ENCODE measurements around the gene AP5B1. TPM values are rescaled to one million over a fixed set of nuclear protein-coding genes. Genes with fewer than 3 reads are reported as not detected.

Gene AP5B1
- polyA plus RNA-seq, 4 donors = 6.9 to 17.3 (median 9.1) TPM

DNA sequence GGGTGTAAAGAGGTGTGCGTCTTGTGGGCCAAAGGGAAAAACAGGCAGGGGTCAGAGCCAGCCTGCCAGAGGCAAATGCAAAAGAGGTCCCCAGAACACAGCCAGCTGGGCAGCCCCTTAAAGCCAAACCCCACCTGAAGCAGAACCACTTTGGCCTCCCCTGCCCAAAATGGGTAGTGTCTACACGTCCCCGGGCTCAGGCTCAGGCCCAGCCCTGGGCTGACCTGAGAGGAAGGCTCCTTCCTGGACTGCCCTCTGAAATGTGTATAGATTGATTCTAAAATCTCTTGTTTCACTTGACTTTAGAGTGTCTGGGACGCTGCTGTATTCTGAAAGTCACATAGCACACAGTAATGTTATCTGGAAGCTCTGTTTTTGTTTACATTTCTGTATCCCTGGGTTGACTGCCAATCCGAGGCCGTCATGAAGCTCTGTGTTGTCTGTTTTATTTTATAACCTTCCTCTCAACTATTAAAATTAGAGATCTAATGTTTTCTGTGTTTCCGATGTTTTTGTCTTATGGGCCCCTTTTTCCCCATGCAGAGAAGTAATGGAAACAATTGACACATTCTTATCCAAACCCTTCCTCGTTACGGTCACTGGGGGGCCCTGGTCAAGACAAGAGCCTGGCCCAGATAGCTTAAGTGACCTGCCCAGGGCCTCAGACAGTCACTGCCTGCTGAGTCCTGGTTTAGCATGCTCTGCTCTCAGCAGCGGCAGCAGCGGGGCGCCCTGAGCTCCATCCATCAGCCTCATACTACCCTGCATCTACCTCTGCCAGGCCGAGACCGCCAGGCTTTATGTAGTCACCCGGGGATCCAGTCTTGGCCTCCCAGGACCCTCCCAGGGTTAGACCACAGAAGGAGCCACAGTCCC lies 16.2 kb upstream of the AP5B1 start:
- 63 to 74% (median 73%) methylated on average over 15 of the region's 15 CpGs for WGBS, 3 donors
- Histone ChIP-seq H3K4me1 (ENCODE audit: control insufficient read depth in 3 of 3, insufficient read depth in 2 of 3, low read depth in 1 of 3, low read length in 2 of 3) (peaks cover 0 to 30% (median under 1%) of the 10 kb centered on the region in 3 donors), H3K9me3 (ENCODE audit: control insufficient read depth in 2 of 2, insufficient read depth in 1 of 2, low read depth in 1 of 2, low read length in 1 of 2) (no peaks in the 10 kb centered on the region), H3K27ac (ENCODE audit: low read depth in 1 of 3, low read length in 2 of 3) (no peak overlapping the region), H3K4me3 (ENCODE audit: low read depth in 1 of 3, low read length in 3 of 3) (no peak overlapping the region), H3K36me3 (ENCODE audit: control insufficient read depth in 3 of 3, insufficient read depth in 2 of 3, low read depth in 1 of 3, low read length in 3 of 3) (peaks cover 0 to 56% (median 7%) of the 10 kb centered on the region in 3 donors), H3K27me3 (ENCODE audit: control insufficient read depth in 3 of 3, insufficient read depth in 3 of 3, low read length in 3 of 3) (no peaks in the 10 kb centered on the region)
- DNase-seq (no peak), FAIRE-seq (no peak)

GRCh38 chr11:65794570-65795510 lies 14.1 kb upstream of the AP5B1 start:
- no peak for FAIRE-seq
- Histone ChIP-seq H3K9me3 (ENCODE audit: control insufficient read depth in 2 of 2, insufficient read depth in 1 of 2, low read depth in 1 of 2, low read length in 1 of 2) (no peaks in the 10 kb centered on the region), H3K4me1 (ENCODE audit: control insufficient read depth in 3 of 3, insufficient read depth in 2 of 3, low read depth in 1 of 3, low read length in 2 of 3) (peaks cover 0 to 50% (median 9%) of the 10 kb centered on the region in 3 donors), H3K27me3 (ENCODE audit: control insufficient read depth in 3 of 3, insufficient read depth in 3 of 3, low read length in 3 of 3) (no peaks in the 10 kb centered on the region), H3K4me3 (ENCODE audit: low read depth in 1 of 3, low read length in 3 of 3) (no peak overlapping the region), H3K27ac (ENCODE audit: low read depth in 1 of 3, low read length in 2 of 3) (no peak overlapping the region), H3K36me3 (ENCODE audit: control insufficient read depth in 3 of 3, insufficient read depth in 2 of 3, low read depth in 1 of 3, low read length in 3 of 3) (peaks cover 0 to 76% (median 7%) of the 10 kb centered on the region in 3 donors)
- 61 to 80% (median 66%) methylated on average over 41 to 42 of the region's 42 CpGs for WGBS, 3 donors
- DNase-seq = peak in 1 of 2 donors; percentile 54

DNA sequence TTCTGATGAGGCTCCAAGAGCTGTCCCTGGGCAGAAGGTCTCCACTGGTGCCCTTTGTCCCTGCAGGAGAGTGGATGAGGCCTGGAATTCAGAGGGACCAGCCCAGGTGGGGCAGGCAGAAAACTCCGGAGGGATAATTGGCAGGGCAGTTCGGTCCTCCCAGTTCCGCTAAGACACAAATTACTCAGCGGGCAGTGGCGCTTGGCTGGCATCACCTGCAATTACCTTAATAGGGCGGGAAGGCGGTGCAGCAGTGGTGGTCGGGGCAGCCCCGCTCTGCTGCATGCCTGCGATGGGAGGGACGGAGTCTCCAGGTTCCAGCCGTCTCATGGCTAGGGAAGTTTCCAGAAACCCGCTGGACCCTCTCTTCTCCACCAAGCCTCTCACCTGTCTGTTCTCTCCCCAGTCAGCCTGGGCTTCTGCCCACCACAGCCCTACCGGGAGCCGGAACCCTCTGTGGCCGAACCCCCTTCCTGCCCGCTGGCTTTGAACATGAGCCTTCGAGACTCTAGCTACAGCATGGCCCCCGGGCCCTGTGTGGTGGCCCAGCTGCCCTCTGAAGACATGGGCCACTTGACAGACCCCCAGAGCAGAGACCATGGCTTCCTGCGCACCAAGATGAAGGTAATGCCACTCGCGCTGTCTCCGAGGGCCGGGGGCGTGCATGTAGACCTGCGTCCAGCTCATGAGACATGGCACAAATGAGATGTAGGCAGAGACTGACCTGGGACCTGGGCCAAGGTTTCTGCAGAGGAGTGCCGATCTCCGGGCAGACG lies 13.0 kb upstream of the AP5B1 start:
- H3K27me3 ChIP-seq (ENCODE audit: control insufficient read depth in 3 of 3, insufficient read depth in 3 of 3, low read length in 3 of 3) = peaks cover 0 to 3% (median 0%) of the 10 kb centered on the region in 3 donors
- peaks cover 0 to 60% (median 9%) of the 10 kb centered on the region in 3 donors for H3K4me1 ChIP-seq (ENCODE audit: control insufficient read depth in 3 of 3, insufficient read depth in 2 of 3, low read depth in 1 of 3, low read length in 2 of 3)
- H3K4me3 ChIP-seq (ENCODE audit: low read depth in 1 of 3, low read length in 3 of 3) = peak overlapping the region in 1 of 3 donors; percentile 12
- FAIRE-seq (no peak), DNase-seq (peak in 1 of 2 donors; percentile 61)
- peak overlapping the region in 2 of 3 donors; percentile 17 to 76 for H3K27ac ChIP-seq (ENCODE audit: low read depth in 1 of 3, low read length in 2 of 3)
- 41 to 78% (median 50%) methylated on average over 28 to 29 of the region's 29 CpGs for WGBS, 3 donors
- no peaks in the 10 kb centered on the region for H3K9me3 ChIP-seq (ENCODE audit: control insufficient read depth in 2 of 2, insufficient read depth in 1 of 2, low read depth in 1 of 2, low read length in 1 of 2)
- peaks cover 0 to 85% (median 7%) of the 10 kb centered on the region in 3 donors for H3K36me3 ChIP-seq (ENCODE audit: control insufficient read depth in 3 of 3, insufficient read depth in 2 of 3, low read depth in 1 of 3, low read length in 3 of 3)

DNA sequence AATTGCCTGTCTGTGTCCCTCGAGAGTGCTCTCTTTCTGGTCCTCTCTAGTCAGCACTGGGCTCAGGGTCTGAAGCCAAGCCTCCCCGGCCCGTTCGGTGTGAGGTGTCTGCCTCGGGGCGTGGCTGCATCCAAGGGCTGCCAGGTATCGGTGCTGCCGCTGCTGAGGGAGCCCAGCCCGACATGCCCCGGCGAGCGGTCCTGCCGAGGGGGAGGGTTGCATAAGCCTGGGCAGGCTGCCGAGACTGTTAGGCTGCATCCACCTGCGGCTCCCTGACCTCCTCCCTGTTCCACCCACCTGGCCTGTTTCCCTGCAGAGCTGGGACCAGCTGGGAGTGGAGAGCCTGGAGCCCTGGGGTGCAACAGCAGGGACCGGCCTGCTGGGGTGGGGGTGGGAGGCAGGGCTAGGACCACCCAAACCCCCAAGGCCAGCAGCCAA lies 12.4 kb upstream of the AP5B1 start:
- peak overlapping the region in 2 of 3 donors; percentile 17 to 76 for H3K27ac ChIP-seq (ENCODE audit: low read depth in 1 of 3, low read length in 2 of 3)

DNA sequence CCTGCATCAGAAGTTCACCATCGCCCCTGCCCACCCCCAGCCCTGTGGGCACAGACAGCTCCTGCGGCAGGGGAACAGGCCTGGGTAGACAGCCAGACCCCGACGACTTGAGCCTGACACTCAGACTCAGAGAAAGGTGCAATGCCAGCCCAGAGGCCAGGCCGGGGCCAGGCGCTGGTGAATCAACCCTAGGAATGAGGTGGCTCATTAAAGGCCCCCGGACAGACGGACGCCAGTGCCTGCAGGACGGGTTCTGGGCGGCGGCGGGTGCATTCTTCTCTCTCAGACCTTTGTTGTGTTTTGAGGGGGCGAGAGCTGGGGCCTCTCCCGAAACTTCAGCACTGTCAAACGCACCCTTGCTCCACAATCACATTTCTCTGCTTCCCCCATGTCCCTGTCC lies 11.7 kb upstream of the AP5B1 start:
- Histone ChIP-seq H3K4me1 (ENCODE audit: control insufficient read depth in 3 of 3, insufficient read depth in 2 of 3, low read depth in 1 of 3, low read length in 2 of 3) (peaks cover 0 to 60% (median 9%) of the 10 kb centered on the region in 3 donors), H3K9me3 (ENCODE audit: control insufficient read depth in 2 of 2, insufficient read depth in 1 of 2, low read depth in 1 of 2, low read length in 1 of 2) (no peaks in the 10 kb centered on the region), H3K27ac (ENCODE audit: low read depth in 1 of 3, low read length in 2 of 3) (peak overlapping the region in 2 of 3 donors; percentile 14 to 76), H3K36me3 (ENCODE audit: control insufficient read depth in 3 of 3, insufficient read depth in 2 of 3, low read depth in 1 of 3, low read length in 3 of 3) (peaks cover 0 to 84% (median 7%) of the 10 kb centered on the region in 3 donors), H3K27me3 (ENCODE audit: control insufficient read depth in 3 of 3, insufficient read depth in 3 of 3, low read length in 3 of 3) (peaks cover 0 to 11% (median 9%) of the 10 kb centered on the region in 3 donors), H3K4me3 (ENCODE audit: low read depth in 1 of 3, low read length in 3 of 3) (no peak overlapping the region)
- FAIRE-seq (no peak), DNase-seq (no peak)
- WGBS, 3 donors = 25 to 71% (median 56%) methylated on average over 16 of the region's 16 CpGs

More for the DNA sequence above, 12.4 kb upstream of the AP5B1 start:
- WGBS, 3 donors = 3 to 59% (median 23%) methylated on average over 16 of the region's 16 CpGs
- FAIRE-seq (no peak), DNase-seq (peak in 1 of 2 donors; percentile 88)
- Histone ChIP-seq H3K9me3 (ENCODE audit: control insufficient read depth in 2 of 2, insufficient read depth in 1 of 2, low read depth in 1 of 2, low read length in 1 of 2) (no peaks in the 10 kb centered on the region), H3K36me3 (ENCODE audit: control insufficient read depth in 3 of 3, insufficient read depth in 2 of 3, low read depth in 1 of 3, low read length in 3 of 3) (peaks cover 0 to 88% (median 7%) of the 10 kb centered on the region in 3 donors), H3K4me1 (ENCODE audit: control insufficient read depth in 3 of 3, insufficient read depth in 2 of 3, low read depth in 1 of 3, low read length in 2 of 3) (peaks cover 0 to 60% (median 9%) of the 10 kb centered on the region in 3 donors), H3K27me3 (ENCODE audit: control insufficient read depth in 3 of 3, insufficient read depth in 3 of 3, low read length in 3 of 3) (peaks cover 0 to 7% (median 5%) of the 10 kb centered on the region in 3 donors), H3K4me3 (ENCODE audit: low read depth in 1 of 3, low read length in 3 of 3) (peak overlapping the region in 1 of 3 donors; percentile 12)

DNA sequence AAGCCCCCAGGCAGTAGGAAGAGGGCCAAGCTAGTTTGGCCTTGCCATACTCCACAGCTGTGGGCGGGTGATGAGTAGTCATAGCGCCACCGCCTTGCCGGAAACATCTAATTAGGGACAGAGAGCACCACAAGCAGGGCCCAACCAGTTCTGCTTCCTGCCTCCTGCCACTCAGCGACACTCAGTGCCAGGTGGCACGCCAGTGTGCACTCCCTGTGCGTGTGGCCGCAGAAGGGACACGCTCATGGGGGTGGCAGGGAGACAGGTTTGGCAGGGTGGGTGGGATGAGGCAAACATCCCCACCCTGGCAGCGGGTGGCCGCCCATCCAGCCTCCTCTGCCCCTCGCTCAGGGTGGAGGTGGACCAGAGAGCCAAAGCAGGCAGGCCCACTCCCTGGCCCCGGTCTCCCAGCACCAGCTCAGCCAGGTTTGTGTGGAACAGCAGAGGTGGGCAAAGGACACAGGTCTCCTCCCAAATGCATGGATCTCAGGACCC lies 11.0 kb upstream of the AP5B1 start:
- peaks cover 0 to 78% (median 7%) of the 10 kb centered on the region in 3 donors for H3K36me3 ChIP-seq (ENCODE audit: control insufficient read depth in 3 of 3, insufficient read depth in 2 of 3, low read depth in 1 of 3, low read length in 3 of 3)
- H3K4me3 ChIP-seq (ENCODE audit: low read depth in 1 of 3, low read length in 3 of 3) = peak overlapping the region in 1 of 3 donors; percentile 13
- H3K27me3 ChIP-seq (ENCODE audit: control insufficient read depth in 3 of 3, insufficient read depth in 3 of 3, low read length in 3 of 3) = peaks cover 0 to 14% (median 9%) of the 10 kb centered on the region in 3 donors
- peak in 1 of 2 donors; percentile 69 for DNase-seq
- peak overlapping the region; percentile 24 to 78 (median 76) for H3K27ac ChIP-seq (ENCODE audit: low read depth in 1 of 3, low read length in 2 of 3)
- FAIRE-seq = no peak
- peaks cover 0 to 60% (median 9%) of the 10 kb centered on the region in 3 donors for H3K4me1 ChIP-seq (ENCODE audit: control insufficient read depth in 3 of 3, insufficient read depth in 2 of 3, low read depth in 1 of 3, low read length in 2 of 3)
- no peaks in the 10 kb centered on the region for H3K9me3 ChIP-seq (ENCODE audit: control insufficient read depth in 2 of 2, insufficient read depth in 1 of 2, low read depth in 1 of 2, low read length in 1 of 2)
- 24 to 51% (median 25%) methylated on average over 13 of the region's 13 CpGs for WGBS, 3 donors

GRCh38 chr11:65790902-65791650 lies 10.3 kb upstream of the AP5B1 start:
- peak overlapping the region in 1 of 3 donors; percentile 10 for H3K4me3 ChIP-seq (ENCODE audit: low read depth in 1 of 3, low read length in 3 of 3)
- peaks cover 0 to 71% (median 4%) of the 10 kb centered on the region in 3 donors for H3K36me3 ChIP-seq (ENCODE audit: control insufficient read depth in 3 of 3, insufficient read depth in 2 of 3, low read depth in 1 of 3, low read length in 3 of 3)
- peaks cover 0 to 62% (median 9%) of the 10 kb centered on the region in 3 donors for H3K4me1 ChIP-seq (ENCODE audit: control insufficient read depth in 3 of 3, insufficient read depth in 2 of 3, low read depth in 1 of 3, low read length in 2 of 3)
- peak overlapping the region; percentile 24 to 78 (median 27) for H3K27ac ChIP-seq (ENCODE audit: low read depth in 1 of 3, low read length in 2 of 3)
- DNase-seq (no peak), FAIRE-seq (no peak)
- H3K27me3 ChIP-seq (ENCODE audit: control insufficient read depth in 3 of 3, insufficient read depth in 3 of 3, low read length in 3 of 3) = peaks cover 0 to 16% (median 9%) of the 10 kb centered on the region in 3 donors
- no peaks in the 10 kb centered on the region for H3K9me3 ChIP-seq (ENCODE audit: control insufficient read depth in 2 of 2, insufficient read depth in 1 of 2, low read depth in 1 of 2, low read length in 1 of 2)
- WGBS, 3 donors = 31 to 66% (median 51%) methylated on average over 18 of the region's 18 CpGs

Measured in small intestine (tissue), 7 donors.